Stomach (tissue), 4 donors: Measurements from ENCODE around the gene RHOJ.

ENCODE experiments used
- CTCF ChIP-seq, 7 experiments: fragments of 450-650 bp in 4 of 7; fragments of 200-600 bp in 3 of 7; sonication (generic) in 3 of 7; IDR thresholded peaks; one replicate each; pipeline ENCODE4 v1.5.1; 2016 to 2019; ENCODE audit warnings: antibody characterized with exemption in 7 of 7, control low read depth in 2 of 7, mild to moderate bottlenecking in 1 of 7
- EP300 ChIP-seq: sonication (generic); formaldehyde crosslinking; IDR thresholded peaks from one replicate; pipeline ENCODE4 v1.6.1; 2017; ENCODE audit warnings: antibody characterized with exemption
- POLR2A ChIP-seq, 4 donors: fragments of 450-650 bp; IDR thresholded peaks; one replicate each; pipeline ENCODE4 v1.6.1; 2016; ENCODE audit warnings: antibody characterized with exemption in 4 of 4, control low read depth in 2 of 4, mild to moderate bottlenecking in 1 of 4, moderate library complexity in 1 of 4
- POLR2AphosphoS5 ChIP-seq, 3 donors: sonication (generic); formaldehyde crosslinking; IDR thresholded peaks; one replicate each; pipeline ENCODE4 v1.6.1; 2016; ENCODE audit warnings: antibody characterized with exemption in 3 of 3

DNA sequence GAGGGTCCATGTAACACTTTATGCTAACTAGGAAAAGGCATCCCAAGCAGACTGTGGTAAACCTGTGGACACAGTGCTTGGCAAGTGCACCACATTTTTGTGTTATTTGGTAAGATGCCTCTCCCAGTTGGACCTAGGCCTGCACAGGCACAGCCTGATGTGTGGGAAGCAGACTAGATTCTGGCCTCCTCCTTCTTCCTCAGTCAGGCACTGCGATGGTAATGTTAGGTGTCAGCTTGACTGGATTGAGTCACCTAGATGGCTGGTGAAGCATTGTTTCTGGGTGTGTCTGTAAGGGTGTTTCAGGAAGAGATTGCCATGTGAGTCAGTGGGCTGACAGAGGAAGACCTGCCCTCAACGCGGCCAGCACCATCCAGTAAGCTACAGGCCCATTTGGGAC, 25.3 kb upstream of the RHOJ start:
- TF ChIP-seq CTCF (IDR thresholded peaks at IDR 0.05) (no peak), EP300 (no peak), POLR2AphosphoS5 (IDR thresholded peaks at IDR 0.05) (no peak), POLR2A (IDR thresholded peaks at IDR 0.05) (no peak)
